DMS79 treated with DMSO at 0.1 percent for 48 hours (cell line): ENCODE results near the gene DHRS11.

ENCODE experiments used
- DNase-seq: peaks from one replicate; lab custom pipeline; 2025; lab: John Stamatoyannopoulos, UW

Gene DHRS11

DNA sequence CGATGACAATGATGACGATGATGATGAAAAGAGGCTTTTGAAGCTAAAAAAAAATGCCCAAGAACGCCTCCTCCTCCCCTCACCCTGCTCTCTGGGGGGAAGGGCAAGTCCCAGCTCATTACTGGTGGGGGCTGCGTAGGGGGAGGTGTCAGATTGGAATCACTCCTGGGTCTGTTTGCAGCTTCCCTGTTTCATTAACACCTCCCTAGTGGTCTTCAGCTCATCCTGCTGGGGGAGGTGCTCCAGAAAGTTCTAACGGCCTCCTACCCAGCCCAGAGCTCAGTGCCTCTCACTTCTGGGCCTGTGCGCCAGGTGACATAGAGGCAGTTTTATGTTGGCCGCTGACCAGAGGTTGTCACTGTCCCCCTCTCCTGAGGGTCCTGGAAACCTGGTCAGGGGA, 22.4 kb downstream of the DHRS11 start:
- DNase-seq, result no peak

DNA sequence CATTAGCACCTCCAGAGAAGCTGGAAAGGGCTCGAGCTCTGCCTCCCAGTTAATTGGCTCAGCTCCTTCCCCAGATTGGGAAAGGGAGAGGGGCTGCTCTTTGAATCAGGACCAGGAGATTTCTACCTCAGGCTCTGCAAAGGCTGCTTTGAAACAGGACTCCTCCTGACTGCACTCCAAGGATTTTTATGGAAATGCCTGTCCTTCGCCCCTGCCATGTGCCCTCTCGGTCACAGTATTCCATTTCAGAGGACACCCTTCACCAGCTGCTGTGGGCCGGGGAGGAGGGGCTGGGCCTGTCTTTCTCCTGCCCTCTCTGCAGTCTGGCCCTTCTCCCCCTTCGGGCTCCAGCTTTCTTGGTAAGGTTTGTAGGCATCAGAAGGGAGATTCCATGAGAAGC, 23.3 kb downstream of the DHRS11 start:
- DNase-seq, result no peak

DNA sequence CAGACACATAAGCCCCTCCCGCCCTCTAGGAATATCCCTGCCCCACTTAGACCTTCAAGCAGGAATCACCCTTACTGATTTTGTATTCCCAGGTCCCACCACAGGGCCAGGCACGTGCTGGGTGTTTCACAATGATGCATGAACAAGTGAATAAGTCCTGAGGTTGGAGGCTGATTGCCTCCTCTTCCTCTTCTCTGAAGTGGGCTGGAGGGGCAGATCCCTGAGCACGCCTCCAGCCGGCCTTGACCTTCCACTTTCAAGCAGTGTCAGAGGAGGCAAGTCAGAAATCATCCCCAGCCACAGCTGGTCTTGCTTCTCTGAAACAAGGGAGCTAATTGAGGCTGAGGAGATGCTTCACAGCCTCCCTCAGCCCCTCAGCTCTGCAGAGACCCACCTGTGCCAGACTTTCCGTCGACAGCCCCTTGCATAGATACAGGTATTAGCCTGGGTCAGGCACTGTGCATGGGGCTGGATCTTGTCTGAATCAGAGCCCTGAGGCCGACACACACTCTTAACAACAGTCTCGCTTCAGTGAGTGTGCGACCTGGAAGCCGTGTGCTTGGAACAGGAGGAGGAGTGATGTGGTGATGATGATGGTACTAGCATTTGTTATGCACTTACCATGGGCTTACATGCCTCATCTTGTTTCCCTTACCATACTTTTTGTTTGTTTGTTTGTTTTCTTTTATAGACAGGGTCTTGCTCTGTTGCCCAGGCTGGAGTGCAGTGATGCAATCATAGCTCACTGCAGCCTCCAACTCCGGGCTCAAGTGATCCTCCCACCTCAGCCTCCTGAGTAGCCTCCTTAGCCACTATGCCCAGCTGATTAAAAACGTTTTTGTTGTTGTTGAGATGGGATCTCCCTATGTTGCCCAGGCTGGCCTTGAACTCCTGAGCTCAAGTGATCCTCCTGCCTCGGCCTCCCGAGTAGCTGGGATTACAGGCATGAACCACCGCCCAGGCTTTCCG, 24.7 kb downstream of the DHRS11 start:
- DNase-seq, result no peak

DNA sequence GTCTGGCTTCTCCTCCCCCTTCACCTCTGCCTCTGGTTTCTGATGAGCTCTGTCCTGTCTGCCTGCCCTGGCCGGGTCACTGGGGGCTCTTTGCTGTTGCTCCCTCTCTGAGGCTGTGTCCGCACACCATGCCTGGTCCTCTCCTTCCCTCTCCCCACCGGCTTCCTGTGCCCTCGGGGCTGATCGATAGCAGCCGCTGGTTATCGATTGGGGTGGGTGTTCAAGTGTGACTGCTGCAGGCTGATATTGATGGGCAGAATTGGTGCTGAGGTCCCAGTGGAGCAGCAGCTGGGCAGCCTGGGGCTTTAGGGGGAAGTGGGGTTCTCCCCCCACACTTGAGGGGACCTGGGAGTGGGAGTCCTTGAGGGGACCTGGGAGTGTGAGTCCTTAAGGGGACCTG, 26.1 kb downstream of the DHRS11 start:
- no peak for DNase-seq

DNA sequence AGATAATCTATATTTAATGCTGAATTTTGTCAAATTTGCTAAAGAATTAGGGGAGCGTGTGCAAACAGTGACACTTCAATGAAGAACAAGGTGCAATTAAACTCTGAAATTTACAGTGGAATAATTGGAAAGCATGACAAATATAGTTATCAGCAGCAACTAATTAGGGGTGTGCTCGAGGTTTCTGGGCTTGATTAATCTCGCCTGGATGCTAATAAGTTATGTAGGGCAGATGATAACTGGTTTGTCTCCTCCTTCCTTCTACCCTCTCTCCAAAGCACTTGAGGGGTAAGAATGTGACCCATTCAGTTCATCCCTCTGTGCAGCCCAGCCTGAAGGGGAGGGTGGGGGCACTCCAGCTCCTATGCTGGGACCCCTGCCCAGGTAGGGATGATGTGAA, 31.6 kb downstream of the DHRS11 start:
- DNase-seq, result no peak

DNA sequence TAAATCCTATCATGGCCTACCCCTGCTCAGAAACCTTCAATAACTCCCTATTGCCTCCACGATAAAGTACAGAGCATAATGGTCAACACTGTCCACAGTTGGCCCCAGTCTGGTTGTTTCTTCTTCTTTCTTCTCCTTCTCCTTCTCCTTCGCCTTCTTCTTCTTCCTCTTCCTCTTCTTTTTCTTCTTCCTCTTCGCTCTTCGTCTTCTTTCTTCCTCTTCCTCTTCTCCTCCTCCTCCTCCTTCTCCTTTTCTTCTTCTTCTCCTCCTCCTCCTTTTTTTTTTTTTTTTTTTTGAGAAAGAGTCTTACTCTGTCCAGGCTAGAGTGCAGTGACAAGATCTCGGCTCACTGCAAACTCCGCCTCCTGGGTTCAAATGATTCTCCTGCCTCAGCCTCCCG, 33.5 kb downstream of the DHRS11 start:
- DNase-seq, result no peak

DNA sequence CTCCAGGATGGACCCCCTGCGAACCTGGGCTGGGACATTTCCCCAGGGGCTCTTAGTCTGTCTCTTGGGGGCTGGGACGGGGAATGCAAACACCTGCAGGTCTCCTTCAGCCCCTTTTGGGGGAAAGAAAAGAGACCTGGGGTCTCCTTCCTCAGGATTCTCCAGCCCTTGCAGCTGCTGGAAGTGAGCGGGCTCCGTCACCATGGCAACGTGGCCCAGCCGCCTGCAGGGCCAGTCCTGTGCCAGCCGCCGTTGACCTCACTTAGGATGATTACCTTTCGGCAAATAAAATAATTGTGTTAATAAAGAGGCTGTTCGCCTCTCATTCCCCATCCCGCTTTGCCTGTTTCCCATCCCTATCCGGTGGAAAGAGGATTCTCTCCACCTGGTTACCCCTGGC, 35.4 kb downstream of the DHRS11 start:
- DNase-seq, result peak; percentile 58

DNA sequence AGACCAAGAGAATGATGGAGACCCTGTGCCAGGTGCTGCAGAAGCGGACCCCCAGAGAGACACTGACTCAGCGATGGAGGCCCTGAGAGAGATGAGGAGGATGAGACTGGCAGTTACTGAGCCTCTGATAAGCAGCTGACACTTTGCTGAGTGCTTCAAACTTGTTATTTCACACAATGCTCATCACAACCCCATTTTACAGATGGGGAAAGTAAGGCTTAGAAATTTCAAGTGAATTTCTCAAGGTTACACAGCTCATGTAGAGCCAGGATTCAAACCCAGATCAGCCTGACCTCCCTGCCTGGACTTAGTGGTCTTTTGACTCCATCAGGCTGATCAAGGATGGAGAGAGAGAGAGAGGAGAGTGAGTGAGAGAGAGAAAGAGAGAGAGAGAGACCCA, 36.9 kb downstream of the DHRS11 start:
- DNase-seq, result no peak

DNA sequence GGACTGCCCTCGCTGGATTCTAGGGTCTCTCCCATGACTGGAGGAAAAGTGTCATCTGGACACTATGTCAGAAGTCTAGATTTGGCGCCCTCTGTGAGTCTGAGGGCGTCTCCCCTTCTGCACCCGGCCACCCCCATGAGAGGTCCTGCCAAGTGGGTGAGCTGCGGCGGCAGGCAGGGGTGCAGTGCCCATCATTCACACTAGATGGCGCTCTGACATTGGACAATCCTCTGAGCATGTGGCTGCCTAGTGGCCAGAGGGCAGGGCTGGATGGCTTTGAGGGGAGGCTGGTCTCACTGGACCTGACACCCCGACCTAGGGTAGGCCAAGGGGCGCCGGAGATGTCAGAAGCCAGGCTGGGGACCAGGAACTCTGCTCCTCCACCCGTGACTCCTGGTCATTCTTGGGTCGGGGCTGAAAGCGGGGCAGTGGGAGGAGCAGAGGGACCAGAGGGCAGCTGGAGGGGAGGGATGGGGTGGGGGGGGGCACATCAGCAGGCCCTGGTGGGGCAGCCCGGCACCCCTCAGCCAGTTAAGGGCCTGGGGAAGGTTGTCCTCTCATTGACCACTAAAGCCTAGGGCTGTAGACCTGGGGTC, 37.7 kb downstream of the DHRS11 start:
- peak; percentile 48 for DNase-seq

DNA sequence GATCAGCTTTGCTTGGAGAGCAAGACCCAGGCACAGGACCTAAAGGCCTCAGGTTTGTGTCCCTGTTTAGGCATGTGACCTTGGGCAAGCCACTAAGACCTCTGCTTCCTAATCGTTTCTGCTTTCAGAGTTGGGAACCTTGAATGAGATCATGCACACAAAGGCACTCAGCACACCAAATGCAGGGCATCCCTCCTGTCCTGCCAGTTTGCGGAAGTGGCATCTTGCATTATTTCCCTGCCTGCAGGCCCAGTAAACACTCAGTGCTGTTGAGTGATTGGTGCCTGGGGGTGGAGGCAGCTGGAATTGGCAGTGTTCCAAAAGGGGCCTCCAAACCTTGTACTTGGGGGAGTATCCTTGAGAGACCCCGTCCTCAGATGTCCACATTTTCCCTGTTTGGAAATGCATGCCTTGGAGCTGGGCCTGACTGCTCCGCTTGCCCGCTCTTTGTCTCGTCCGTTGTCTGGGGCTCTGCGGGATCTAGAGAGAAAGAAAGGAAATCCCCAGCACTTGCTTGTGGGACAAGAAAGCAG, 38.4 kb downstream of the DHRS11 start:
- DNase-seq, result no peak

DNA sequence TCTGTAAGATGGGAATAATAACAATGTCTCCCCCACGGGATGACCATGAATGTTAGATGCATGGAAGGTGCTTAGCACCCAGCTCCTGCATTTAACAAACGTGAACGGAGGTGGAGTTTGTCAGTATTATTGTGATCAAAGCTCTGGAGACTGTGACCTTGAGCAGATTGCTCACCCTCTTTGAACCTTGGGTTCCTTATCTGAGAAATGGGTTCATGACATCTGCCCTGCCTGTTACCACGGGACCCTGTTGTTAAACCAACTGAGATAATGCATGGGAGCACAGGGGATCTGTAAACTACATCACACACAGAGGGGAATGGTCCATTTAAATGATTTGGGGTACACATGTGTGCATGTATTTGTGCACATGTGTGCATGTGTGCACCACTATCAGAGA, 39.3 kb downstream of the DHRS11 start:
- no peak for DNase-seq

DNA sequence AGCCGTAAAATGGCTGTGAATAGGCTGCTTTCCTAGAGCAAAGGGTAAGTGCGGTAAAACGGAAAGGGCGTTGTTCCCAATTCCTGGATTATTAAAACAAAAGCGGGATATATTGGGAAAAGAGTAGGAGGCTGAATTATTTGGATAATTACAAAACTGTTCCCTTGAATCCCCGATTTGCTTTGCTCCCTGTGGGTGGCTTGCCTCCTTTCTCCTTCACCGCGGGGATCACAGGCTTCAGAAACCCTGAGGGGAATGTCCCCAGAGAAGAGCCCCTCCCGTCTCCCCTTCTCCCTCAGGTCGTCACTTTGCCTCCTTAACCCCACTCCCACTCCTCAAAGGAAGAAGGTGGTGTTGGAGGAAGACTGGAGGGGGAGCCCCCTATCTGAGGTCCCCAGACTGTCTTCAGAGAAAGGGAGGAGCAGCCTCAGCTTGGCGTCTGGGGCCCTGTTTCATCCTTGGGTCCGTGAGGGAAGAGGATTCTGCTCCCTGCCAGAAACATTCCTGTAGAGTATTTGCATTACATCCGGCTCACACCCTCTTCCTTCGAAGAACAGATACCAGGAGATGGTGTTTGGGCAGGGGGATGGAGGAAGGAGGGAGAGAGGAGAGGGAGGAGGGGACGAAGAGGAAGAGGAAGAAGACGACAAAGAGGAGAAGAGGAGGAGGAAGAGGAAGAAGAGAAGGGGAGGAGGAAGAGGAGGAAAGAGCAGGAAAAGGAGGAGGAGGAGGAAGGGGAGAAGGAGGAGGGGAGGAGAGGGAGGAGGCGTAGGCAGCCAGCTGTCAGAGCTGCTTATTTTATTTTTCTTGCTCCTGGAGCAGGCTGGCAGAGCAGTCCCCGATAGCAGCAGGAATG, 41.5 kb downstream of the DHRS11 start:
- no peak for DNase-seq

DNA sequence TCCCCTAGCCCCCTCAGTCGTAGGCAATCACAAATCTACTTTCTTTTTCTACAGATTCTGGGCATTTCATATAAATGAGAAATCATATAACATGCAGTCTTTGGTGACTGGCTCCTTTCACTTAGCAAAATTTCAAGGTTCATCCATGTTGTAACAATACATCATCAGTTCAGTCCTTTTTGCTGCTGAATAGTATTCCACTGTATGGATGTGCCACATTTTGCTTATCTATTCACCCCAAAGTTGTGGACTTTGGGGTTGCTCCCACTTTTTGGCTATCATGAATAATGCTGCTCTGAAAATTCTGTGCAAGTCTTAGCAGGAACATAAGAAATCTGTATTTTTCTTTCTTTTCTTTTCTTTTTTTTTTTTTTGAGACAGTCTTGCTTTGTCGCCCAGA, 48.7 kb downstream of the DHRS11 start:
- no peak for DNase-seq

DNA sequence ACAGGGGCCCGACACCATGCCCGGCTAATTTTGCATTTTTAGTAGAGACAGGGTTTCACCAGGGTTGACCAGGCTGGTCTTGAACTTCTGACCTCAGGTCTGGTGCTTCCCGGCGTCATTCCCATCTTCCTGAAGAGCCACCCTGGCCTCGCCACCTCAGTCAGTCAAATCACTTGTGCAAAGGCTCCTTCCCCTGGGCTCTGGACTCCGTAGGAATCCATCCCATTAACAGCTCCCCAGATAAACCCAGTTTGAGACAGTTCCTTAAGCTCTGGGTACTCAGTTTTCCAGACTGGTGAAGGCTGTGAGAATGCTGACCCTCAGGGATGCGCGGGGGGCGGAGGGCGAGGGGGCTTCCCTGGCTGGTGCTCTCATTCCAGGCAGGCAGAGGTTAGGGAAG, 49.2 kb downstream of the DHRS11 start:
- no peak for DNase-seq

DNA sequence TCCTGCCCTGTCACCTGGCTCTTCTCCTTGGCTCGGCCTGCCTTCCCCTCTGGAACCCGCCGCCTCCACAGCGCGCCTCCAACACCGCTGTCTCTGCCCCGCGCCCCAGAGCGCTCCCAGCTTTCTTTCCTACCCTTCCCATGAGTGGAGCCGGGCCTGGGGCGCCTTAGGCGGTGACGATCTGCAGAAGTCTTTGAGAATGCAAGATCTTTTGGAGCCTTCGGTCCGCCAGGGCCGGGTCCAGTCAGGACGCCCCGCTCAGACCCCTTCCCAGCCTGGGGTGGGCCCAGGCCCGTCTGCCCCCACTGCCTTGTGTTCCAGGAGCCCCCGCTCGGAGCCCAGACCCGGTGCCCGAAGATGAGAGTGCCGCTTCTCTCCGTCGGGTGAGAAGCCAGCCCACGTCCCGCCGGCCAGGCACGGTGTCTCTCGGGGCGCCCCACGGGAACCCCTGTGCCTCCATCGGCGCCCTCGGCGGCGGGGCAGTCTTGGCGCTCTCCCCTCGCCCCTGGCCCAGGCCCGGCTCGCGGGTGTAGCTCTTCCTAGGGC, 49.7 kb downstream of the DHRS11 start:
- DNase-seq, result no peak

DNA sequence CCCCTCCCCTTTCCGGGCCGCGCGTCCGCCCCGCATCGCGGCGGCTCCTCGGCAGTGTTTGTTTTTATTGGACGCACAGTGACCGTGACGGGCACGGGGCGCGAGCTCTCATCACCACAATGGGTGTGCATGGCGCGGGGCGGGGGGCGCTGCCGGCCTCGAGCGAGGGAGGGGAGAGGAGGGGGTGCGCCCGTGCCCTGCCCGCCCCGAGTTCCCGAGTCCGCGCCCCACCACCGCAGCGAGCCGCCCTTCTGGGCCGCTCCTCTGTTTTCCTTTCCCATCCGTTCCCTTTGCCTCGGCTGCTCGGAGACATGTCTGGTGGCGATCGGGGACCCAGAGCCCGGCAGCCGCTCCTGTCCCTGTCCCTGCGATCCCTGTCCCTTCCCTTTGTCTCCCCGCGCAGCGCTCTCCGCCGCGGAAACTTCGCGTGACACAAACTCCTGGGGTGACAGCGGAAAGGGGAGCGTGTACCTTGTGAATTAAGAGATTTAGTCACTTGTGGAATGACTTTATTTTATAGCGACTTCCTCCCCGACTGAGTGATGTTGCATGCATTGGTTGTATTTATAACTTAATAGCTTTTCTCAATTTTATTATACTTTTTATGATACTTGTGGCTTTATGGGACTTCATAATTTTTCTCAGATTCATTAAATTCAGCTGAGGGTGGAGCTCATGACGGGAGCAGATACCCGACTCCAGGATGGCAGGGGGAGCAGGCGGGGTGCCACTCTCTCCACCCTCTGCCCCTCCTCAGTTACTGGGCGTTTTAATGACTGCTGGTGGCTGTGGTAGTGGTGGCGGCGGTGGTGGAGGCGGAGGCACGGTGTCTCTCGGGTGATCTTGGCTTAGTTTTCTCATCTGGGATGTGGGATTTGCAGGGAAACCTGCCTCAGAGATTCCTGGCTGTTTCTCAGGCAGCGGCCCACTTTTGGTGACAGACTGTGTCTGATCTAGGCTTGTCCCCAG, 50.5 kb downstream of the DHRS11 start:
- peak; percentile 15 for DNase-seq

DNA sequence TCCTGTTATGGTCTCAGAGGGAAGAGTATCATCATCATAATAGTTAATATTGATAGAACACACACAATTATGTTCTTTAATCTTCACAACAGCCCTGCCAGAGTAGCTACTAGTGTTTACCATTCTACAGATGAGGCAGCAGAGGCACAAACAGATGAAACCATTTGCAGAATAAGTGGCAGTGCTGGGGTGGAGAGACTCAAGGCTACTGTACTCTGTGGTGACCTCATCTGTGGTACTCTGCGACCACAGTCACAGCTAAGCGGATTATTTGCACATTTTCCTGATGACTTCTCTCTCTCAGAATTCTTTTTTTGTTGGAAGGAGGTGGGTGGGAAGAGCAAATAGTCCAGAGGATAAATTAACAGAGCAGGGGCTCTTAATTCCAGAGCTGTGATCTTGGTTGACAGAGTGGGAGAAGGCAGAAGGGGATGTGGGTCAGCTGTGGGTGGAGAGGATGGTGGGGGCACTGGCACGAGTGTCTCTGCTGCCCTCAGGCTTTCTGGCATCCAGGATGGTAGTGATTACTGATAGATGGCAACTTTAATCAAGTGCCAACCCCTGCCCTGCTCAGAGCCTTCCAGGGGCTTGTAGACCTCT, 51.5 kb downstream of the DHRS11 start:
- DNase-seq, result no peak

DNA sequence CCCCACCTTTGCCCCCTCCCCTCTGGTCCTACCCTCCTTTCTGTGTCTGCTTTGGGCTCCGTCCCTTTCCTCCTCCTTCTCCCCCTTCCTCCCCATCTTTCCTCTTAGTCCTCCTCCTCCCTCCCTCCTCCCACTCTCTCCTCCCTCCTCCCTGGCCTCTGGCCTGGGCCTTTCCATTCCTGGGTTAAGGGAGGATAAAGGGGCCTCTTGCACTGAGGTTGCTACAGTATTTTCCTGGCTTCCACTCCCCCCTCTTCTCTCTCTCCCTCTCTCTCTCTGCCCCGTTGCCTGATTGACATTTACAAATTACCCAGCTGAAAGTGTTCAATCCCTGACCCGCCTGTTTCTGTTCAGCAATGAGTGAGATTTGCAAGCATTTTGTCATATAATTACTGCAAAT, 53.7 kb downstream of the DHRS11 start:
- no peak for DNase-seq

DNA sequence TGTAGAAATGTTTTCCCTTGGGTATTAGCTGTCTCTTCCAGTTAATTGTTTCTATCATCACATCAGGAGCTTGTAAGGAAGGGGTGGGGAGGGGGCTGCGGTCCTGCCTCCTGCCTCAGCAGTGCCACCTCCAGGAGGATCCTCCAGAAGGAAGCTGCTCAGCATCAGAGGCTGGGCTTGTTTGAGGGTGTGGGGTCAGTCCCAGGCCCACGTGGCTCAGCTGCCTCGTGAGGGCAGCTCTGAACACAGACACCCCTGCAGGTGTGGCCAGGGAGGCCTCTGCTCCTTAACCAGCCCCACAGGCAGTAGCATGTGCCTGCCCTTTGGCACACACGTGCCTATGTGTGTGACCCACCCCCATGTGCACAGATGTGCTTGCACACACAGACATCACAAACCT, 56.0 kb downstream of the DHRS11 start:
- no peak for DNase-seq

DNA sequence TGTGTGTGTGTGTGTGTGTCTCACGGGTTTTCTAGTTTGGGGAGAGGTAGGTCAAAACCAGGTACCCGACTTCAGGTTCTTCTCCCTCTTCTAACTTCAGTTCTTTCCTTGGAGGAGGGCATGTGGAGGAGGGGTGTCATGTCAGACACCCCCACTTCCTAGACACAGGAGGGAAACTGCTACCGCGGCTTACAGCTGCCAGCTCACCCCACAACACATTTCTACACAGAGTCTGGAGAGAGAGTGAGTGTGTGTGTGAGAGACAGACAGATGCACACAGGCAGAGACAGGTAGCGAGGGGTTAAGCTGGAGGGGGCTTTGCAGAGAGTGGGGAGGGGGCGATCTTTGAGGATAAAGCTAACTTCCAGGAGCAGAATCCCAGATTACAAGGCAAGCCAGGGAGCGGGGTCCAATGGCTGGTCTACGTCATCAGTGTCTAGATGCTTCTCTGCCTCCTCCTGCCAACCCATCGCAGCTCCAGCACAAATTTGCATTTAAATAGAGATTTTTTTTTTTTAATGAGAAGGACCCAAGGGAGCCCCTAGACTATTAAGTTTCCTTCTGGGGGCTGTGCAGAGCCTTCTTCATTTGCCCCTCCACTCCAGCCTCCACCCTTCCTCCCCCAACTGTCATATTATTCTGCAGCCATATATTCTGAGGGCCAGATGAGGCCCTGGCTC, 58.6 kb downstream of the DHRS11 start:
- no peak for DNase-seq
